Skeletal muscle satellite cell (primary cell): ENCODE data around the gene ZNF648.
"Not testable (repeated sequence)": the region's sequence is repeated elsewhere in the genome, so short reads cannot be mapped to it uniquely, and the experiment has no call there.

ENCODE experiments used
- H3K27me3 ChIP-seq: 2 replicates; pipeline ENCODE4 v1.7.0; 2013; ENCODE audit warnings: low read length; ENCODE audit not compliant: control insufficient read depth, insufficient read depth
- H3K36me3 ChIP-seq: 2 replicates; pipeline ENCODE4 v1.7.0; 2013; ENCODE audit warnings: mild to moderate bottlenecking, control low read depth, low read length; ENCODE audit not compliant: insufficient read depth
- H3K4me1 ChIP-seq: 2 replicates; pipeline ENCODE4 v1.7.0; 2013; ENCODE audit warnings: low read length; ENCODE audit not compliant: control insufficient read depth, insufficient read depth
- H3K4me2 ChIP-seq: 2 replicates; pipeline ENCODE4 v1.7.0; 2013; ENCODE audit warnings: mild to moderate bottlenecking, low read length
- H3K4me3 ChIP-seq: 2 replicates; pipeline ENCODE4 v1.7.0; 2013; ENCODE audit warnings: low read length
- H3K9ac ChIP-seq: 2 replicates; pipeline ENCODE4 v1.7.0; 2013; ENCODE audit warnings: mild to moderate bottlenecking, low read depth, low read length, moderate library complexity
- H3K9me3 ChIP-seq: replicated peaks from 2 replicates; pipeline ENCODE4 v1.7.0; 2013; ENCODE audit warnings: mild to moderate bottlenecking, control low read depth, low read length

ZNF648 gene

DNA sequence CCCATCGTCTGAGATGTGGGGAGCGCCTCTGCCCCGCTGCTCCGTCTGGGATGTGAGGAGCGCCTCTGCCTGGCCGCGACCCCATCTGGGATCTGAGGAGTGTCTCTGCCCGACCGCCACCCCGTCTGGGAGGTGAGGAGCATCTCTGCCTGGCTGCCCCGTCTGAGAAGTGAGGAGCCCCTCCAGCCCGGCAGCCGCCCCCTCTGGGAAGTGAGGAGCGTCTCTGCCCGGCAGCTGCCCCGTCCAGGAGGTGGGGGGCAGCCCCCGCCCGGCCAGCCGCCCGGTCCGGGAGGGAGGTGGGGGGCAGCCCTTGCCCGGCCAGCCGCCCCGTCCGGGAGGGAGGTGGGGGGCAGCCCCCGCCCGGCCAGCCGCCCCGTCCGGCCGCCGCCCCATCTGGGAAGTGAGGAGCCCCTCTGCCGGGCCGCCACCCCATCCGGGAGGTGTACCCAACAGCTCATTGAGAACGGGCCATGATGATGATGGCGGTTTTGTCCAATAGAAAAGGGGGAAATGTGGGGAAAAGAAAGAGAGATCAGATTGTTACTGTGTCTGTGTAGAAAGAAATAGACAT, 50.6 kb downstream of the ZNF648 start:
- H3K4me1 ChIP-seq, H3K36me3 ChIP-seq, H3K4me2 ChIP-seq, H3K9ac ChIP-seq, H3K27me3 ChIP-seq, H3K9me3 ChIP-seq, H3K4me3 ChIP-seq: not testable (repeated sequence)

DNA sequence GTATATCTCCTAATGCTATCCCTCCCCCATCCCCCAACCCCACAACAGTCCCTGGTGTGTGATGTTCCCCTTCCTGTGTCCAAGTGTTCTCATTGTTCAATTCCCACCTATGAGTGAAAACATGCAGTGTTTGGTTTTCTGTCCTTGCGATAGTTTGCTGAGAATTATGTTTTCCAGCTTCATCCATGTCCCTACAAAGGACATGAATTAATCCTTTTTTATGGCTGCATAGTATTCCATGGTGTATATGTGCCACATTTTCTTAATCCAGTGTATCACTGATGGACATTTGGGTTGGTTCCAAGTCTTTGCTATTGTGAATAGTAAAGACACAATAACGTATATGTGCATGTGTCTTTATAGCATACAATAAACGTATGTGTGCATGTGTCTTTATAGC, 56.1 kb downstream of the ZNF648 start:
- H3K4me2 ChIP-seq, H3K4me3 ChIP-seq, H3K9me3 ChIP-seq, H3K36me3 ChIP-seq, H3K4me1 ChIP-seq, H3K9ac ChIP-seq, H3K27me3 ChIP-seq: not testable (repeated sequence)

DNA sequence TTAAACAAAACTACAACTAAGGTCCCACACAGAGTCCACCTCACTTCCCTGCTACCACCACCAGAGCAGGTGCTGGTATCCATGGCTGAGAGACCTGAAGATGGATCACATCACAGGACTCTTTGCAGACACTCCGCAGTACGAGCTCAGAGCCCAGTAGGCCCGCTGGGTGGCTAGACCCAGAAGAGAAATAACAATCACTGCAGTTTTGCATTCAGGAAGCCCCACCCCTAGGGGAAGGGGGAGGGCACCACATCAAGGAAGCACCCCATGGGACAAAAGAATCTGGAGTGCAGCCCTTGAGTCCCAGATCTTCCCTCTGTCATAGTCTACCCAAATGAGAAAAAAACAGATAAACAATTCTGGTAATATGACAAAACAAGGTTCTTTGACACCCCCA, 56.9 kb downstream of the ZNF648 start:
- Histone ChIP-seq H3K4me3 (no peak overlapping the region), H3K9me3 (no peaks in the 10 kb centered on the region), H3K4me1 (no peaks in the 10 kb centered on the region), H3K9ac (no peak overlapping the region), H3K27me3 (no peaks in the 10 kb centered on the region), H3K36me3 (no peaks in the 10 kb centered on the region), H3K4me2 (no peak overlapping the region)
